HT-29 (cell line): ENCODE data around the gene SCAF8. TPM values are rescaled to one million over a fixed set of nuclear protein-coding genes. Genes with fewer than 3 reads are reported as not detected.
"Not testable (repeated sequence)": the region's sequence is repeated elsewhere in the genome, so short reads cannot be mapped to it uniquely, and the experiment has no call there.

Experiments used
- DNase-seq: peaks from one replicate; pipeline ENCODE4 v3.0.0-alpha.2; 2015; ENCODE audit warnings: low spot score
- total RNA-seq: library from RNA; depleted of rRNA; stranded (reverse); fragments of >200 nt; shearing (Covaris generic); gene quantifications from 2 replicates; pipeline ENCODE4 v1.2.3, GENCODE V29; 2014

The SCAF8 gene
- total RNA-seq, 1 experiment from 2014 or later = 16.1 TPM

GRCh38 chr6:154783229-154783628, 50.0 kb downstream of the SCAF8 start:
- no peak for DNase-seq

- no peak for DNase-seq
These were observed 51.9 kb downstream of the SCAF8 start for GRCh38 chr6:154785075-154785474.

GRCh38 chr6:154786144-154786868, 53.1 kb downstream of the SCAF8 start:
- no peak for DNase-seq

GRCh38 chr6:154791556-154792317, 58.5 kb downstream of the SCAF8 start:
- DNase-seq = no peak

GRCh38 chr6:154792325-154792724, 59.1 kb downstream of the SCAF8 start:
- no peak for DNase-seq

GRCh38 chr6:154792761-154793160, 59.5 kb downstream of the SCAF8 start:
- no peak for DNase-seq

- DNase-seq = no peak
These were observed 63.3 kb downstream of the SCAF8 start for GRCh38 chr6:154796484-154796883.

GRCh38 chr6:154797857-154798256, 64.6 kb downstream of the SCAF8 start:
- DNase-seq = no peak

- DNase-seq = no peak
These were observed 67.1 kb downstream of the SCAF8 start for GRCh38 chr6:154800338-154800737.

GRCh38 chr6:154805288-154805911, 72.2 kb downstream of the SCAF8 start:
- peak; percentile 10 for DNase-seq

- DNase-seq = no peak
These were observed 73.6 kb downstream of the SCAF8 start for GRCh38 chr6:154806804-154807203.

- DNase-seq = not testable (repeated sequence)
These were observed 78.4 kb downstream of the SCAF8 start for GRCh38 chr6:154811663-154812062.

GRCh38 chr6:154814063-154814462, 80.8 kb downstream of the SCAF8 start:
- no peak for DNase-seq

- DNase-seq = no peak
These were observed 83.0 kb downstream of the SCAF8 start for GRCh38 chr6:154815938-154816820.

- no peak for DNase-seq
These were observed 87.9 kb downstream of the SCAF8 start for GRCh38 chr6:154821099-154821498.

- no peak for DNase-seq
These were observed 88.4 kb downstream of the SCAF8 start for GRCh38 chr6:154821638-154822037.

GRCh38 chr6:154822947-154823558, 89.8 kb downstream of the SCAF8 start:
- DNase-seq = no peak

- DNase-seq = no peak
These were observed 90.9 kb downstream of the SCAF8 start for GRCh38 chr6:154824076-154824475.

- DNase-seq = no peak
These were observed 96.8 kb downstream of the SCAF8 start for GRCh38 chr6:154829970-154830369.

GRCh38 chr6:154830771-154831170, 97.6 kb downstream of the SCAF8 start:
- no peak for DNase-seq

GRCh38 chr6:154835307-154835706, 102.1 kb downstream of the SCAF8 start:
- DNase-seq = no peak
